Measurements from ENCODE around the gene RGS6. TPM values are rescaled to one million over a fixed set of nuclear protein-coding genes. Genes with fewer than 3 reads are reported as not detected.

The RGS6 gene
- total RNA-seq, 2 experiments from 2014 or later = not detected

DNA sequence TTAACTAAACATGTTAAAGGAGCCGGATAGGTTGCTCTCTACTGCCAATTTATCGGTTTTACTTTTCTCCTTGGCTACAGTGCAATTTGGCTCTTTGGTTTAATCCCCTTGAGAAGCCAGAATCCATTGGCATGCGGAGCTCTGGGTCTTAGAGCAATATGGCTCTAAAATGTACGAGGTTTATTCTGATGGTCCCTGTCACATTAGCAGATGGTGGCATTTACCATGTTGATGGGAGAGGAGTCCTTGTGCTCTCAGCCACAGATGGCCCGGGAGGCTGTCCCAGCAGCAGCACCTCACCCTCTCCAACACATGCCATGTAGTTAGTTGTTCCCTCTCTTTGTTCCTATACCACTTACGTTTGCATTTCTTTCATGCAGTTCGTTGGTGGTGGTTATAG, 179.7 kb downstream of the RGS6 start:
- TF ChIP-seq EZH2phosphoT487 (IDR thresholded peaks at IDR 0.05; ENCODE audit: borderline replicate concordance, low read depth, low read length) (no peak), CTCF (conservative IDR thresholded peaks at IDR 0.05; ENCODE audit: low read length) (no peak)
- no TSS peak for BruUV-seq (replicated peaks)
- H3K27ac ChIP-seq (ENCODE audit: low read depth, low read length, poor library complexity, severe bottlenecking) = no peak overlapping the region
- no peaks in the 10 kb centered on the region for H3K36me3 ChIP-seq (ENCODE audit: insufficient read depth, low read length)
- H3K9me2 ChIP-seq (ENCODE audit: insufficient read depth, low read length) = no peaks in the 10 kb centered on the region
- H4K20me1 ChIP-seq (ENCODE audit: insufficient read depth, low read length) = no peaks in the 10 kb centered on the region
- no peak overlapping the region for H3K4me2 ChIP-seq (ENCODE audit: low read length)
- H3K9me3 ChIP-seq (ENCODE audit: low read length) = no peaks in the 10 kb centered on the region
- DNase-seq (ENCODE audit: low spot score) = no peak
- CTCF ChIA-PET (ENCODE audit: unreplicated experiment) = no interaction called here
- intact Hi-C loops (cut with micrococcal nuclease; ENCODE audit: unreplicated experiment) = no loop called here
- POLR2A ChIA-PET = no interaction called here
- H3K4me1 ChIP-seq (ENCODE audit: insufficient read depth, low read length, poor library complexity, severe bottlenecking) = no peaks in the 10 kb centered on the region
- no peak overlapping the region for H2AFZ ChIP-seq (ENCODE audit: low read length)
- H3K4me3 ChIP-seq (ENCODE audit: low read depth, low read length, poor library complexity, severe bottlenecking) = no peak overlapping the region
- H3K79me2 ChIP-seq (ENCODE audit: insufficient read depth, low read depth, low read length) = no peaks in the 10 kb centered on the region

GRCh38 chr14:72118841-72119240, 186.6 kb downstream of the RGS6 start:
- ChIA-PET POLR2A (interaction anchor here (0.7 kb wide), 1 partner anchor 1491 kb away, joined by 3 read pairs; no protein-coding TSS in a partner anchor), CTCF (ENCODE audit: unreplicated experiment) (no interaction called here)
- Histone ChIP-seq H3K36me3 (ENCODE audit: insufficient read depth, low read length) (no peaks in the 10 kb centered on the region), H2AFZ (ENCODE audit: low read length) (no peak overlapping the region), H3K9me3 (ENCODE audit: low read length) (no peaks in the 10 kb centered on the region), H3K4me1 (ENCODE audit: insufficient read depth, low read length, poor library complexity, severe bottlenecking) (no peaks in the 10 kb centered on the region), H3K79me2 (ENCODE audit: insufficient read depth, low read depth, low read length) (no peaks in the 10 kb centered on the region), H3K4me3 (ENCODE audit: low read depth, low read length, poor library complexity, severe bottlenecking) (no peak overlapping the region), H3K9me2 (ENCODE audit: insufficient read depth, low read length) (no peaks in the 10 kb centered on the region), H4K20me1 (ENCODE audit: insufficient read depth, low read length) (no peaks in the 10 kb centered on the region), H3K27ac (ENCODE audit: low read depth, low read length, poor library complexity, severe bottlenecking) (no peak overlapping the region), H3K4me2 (ENCODE audit: low read length) (no peak overlapping the region)
- no peak for DNase-seq (ENCODE audit: low spot score)
- TF ChIP-seq EZH2phosphoT487 (IDR thresholded peaks at IDR 0.05; ENCODE audit: borderline replicate concordance, low read depth, low read length) (no peak), CTCF (conservative IDR thresholded peaks at IDR 0.05; ENCODE audit: low read length) (no peak)
- no TSS peak for BruUV-seq (replicated peaks)
- intact Hi-C loops (cut with micrococcal nuclease; ENCODE audit: unreplicated experiment) = no loop called here

- H3K36me3 ChIP-seq (ENCODE audit: insufficient read depth, low read length) = no peaks in the 10 kb centered on the region
- no peaks in the 10 kb centered on the region for H3K4me1 ChIP-seq (ENCODE audit: insufficient read depth, low read length, poor library complexity, severe bottlenecking)
- DNase-seq (ENCODE audit: low spot score) = no peak
- H2AFZ ChIP-seq (ENCODE audit: low read length) = no peak overlapping the region
- H3K4me3 ChIP-seq (ENCODE audit: low read depth, low read length, poor library complexity, severe bottlenecking) = no peak overlapping the region
- ChIA-PET POLR2A (no interaction called here), CTCF (ENCODE audit: unreplicated experiment) (no interaction called here)
- BruUV-seq (replicated peaks) = no TSS peak
- no peaks in the 10 kb centered on the region for H4K20me1 ChIP-seq (ENCODE audit: insufficient read depth, low read length)
- TF ChIP-seq EZH2phosphoT487 (IDR thresholded peaks at IDR 0.05; ENCODE audit: borderline replicate concordance, low read depth, low read length) (no peak), CTCF (conservative IDR thresholded peaks at IDR 0.05; ENCODE audit: low read length) (no peak)
- no peak overlapping the region for H3K4me2 ChIP-seq (ENCODE audit: low read length)
- no peak overlapping the region for H3K27ac ChIP-seq (ENCODE audit: low read depth, low read length, poor library complexity, severe bottlenecking)
- no peaks in the 10 kb centered on the region for H3K9me2 ChIP-seq (ENCODE audit: insufficient read depth, low read length)
- intact Hi-C loops (cut with micrococcal nuclease; ENCODE audit: unreplicated experiment) = no loop called here
- H3K79me2 ChIP-seq (ENCODE audit: insufficient read depth, low read depth, low read length) = no peaks in the 10 kb centered on the region
- no peaks in the 10 kb centered on the region for H3K9me3 ChIP-seq (ENCODE audit: low read length)
These were observed 188.1 kb downstream of the RGS6 start for GRCh38 chr14:72120315-72120714.

All from OCI-LY7 (cell line).